HL-60 (cell line): ENCODE measurements around the gene LRRC52.

Experiments used
- DNase-seq, 2 experiments: peaks; one replicate each; pipeline ENCODE4 v3.0.0-alpha.2; 2010 to 2020; ENCODE audit warnings: low read depth in 1 of 2, low spot score in 1 of 2
- H3K27ac ChIP-seq: fragments of 250-450 bp; sonication (Bioruptor Pico); replicated peaks from 2 replicates; pipeline ENCODE4 v1.5.1; 2020; ENCODE audit warnings: mild to moderate bottlenecking, moderate library complexity
- H3K27me3 ChIP-seq: fragments of 250-450 bp; sonication (Bioruptor Pico); 2 replicates; pipeline ENCODE4 v1.5.1; 2021; ENCODE audit warnings: mild to moderate bottlenecking, moderate library complexity; ENCODE audit not compliant: insufficient read depth, poor library complexity, severe bottlenecking
- H3K4me3 ChIP-seq: replicated peaks from 2 replicates; pipeline ENCODE4 v1.5.1; 2011; ENCODE audit warnings: mild to moderate bottlenecking, control low read depth, low read length; ENCODE audit not compliant: insufficient read depth
- CTCF ChIP-seq: IDR thresholded peaks from one replicate; pipeline ENCODE4 v1.5.1; 2011; ENCODE audit warnings: low read length, control low read depth, inconsistent platforms; ENCODE audit not compliant: insufficient read depth
- GABPA ChIP-seq: IDR thresholded peaks from 2 replicates; pipeline ENCODE4 v1.6.1; 2012; ENCODE audit warnings: low read depth
- POLR2AphosphoS5 ChIP-seq: IDR thresholded peaks from 2 replicates; pipeline ENCODE4 v1.6.1; 2012; ENCODE audit warnings: low read depth
- REST ChIP-seq: IDR thresholded peaks from 2 replicates; pipeline ENCODE4 v1.6.1; 2012; ENCODE audit warnings: low read depth; ENCODE audit not compliant: insufficient replicate concordance
- SPI1 ChIP-seq: IDR thresholded peaks from 2 replicates; pipeline ENCODE4 v1.6.1; 2012; ENCODE audit warnings: low read depth, mild to moderate bottlenecking, borderline replicate concordance

Gene LRRC52

DNA sequence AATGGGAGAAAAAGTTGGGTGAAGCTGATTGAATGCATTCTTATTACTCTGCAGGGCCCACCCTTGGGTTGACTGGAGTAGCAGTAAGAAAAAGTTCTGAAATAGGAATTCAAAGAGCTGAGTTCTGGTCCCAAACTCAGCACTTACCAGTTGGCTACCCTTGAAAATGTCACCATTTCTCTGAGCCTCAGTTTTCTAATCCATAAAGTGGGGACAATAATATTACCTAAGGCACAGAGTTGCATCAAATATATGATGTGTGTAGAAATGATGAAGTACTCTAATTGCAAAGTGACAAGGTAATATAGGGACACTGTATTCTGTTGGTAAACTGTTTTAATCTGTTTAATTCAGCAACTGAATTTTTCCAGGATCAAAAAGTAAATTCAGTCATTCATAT is 1.2 kb downstream of the LRRC52 start:
- Histone ChIP-seq H3K4me3 (no peak overlapping the region), H3K27me3 (no peaks in the 10 kb centered on the region), H3K27ac (no peak overlapping the region)
- TF ChIP-seq REST = no peak
- no peak for TF ChIP-seq GABPA
- TF ChIP-seq SPI1 = no peak
- no peak for TF ChIP-seq POLR2AphosphoS5
- TF ChIP-seq CTCF = no peak
- DNase-seq = no peak

DNA sequence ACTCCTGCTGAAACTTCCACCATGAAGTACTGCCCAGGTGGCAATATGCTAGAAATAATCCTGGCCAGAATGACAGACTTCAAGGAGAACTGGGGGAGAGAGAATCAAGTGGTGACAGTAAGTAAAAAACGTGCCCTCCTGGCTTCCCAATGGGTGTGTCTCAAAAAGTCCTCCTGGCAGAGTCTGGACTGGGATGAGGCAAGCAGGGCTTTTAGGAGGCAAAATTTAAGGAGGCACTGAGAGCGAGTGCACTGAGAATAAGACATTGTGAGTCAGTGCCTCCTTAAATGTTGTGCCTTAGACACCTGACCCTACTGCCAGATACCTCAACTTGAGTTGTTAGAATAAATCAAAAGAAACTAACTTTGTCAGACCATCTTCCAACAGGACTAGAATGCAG is 2.2 kb downstream of the LRRC52 start:
- TF ChIP-seq GABPA = no peak
- H3K27me3 ChIP-seq = no peaks in the 10 kb centered on the region
- DNase-seq = no peak
- no peak overlapping the region for H3K27ac ChIP-seq
- H3K4me3 ChIP-seq = no peak overlapping the region

DNA sequence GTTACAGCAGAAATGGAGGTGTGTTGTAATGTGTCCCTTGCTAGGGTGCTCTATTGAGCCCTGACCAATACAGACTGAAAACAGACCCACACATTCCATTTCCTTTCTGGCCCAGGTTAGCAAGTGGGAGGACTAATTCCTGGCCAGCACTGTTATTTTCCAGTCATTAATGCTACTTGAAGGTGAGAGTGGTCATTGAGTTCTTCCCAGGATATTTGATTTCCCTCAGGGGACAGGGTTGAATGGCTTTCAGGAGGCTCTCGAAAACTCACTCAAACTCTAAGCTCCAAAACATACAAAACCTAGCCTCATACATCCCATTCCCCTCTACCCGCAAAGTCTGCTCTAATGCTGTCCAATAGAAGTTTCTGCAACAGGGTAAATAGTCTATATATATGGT is 6.2 kb downstream of the LRRC52 start:
- TF ChIP-seq REST (no peak), CTCF (no peak), GABPA (no peak), SPI1 (no peak)
- Histone ChIP-seq H3K27ac (no peak overlapping the region), H3K4me3 (no peak overlapping the region), H3K27me3 (peaks cover 3% of the 10 kb centered on the region)
- DNase-seq = no peak

- DNase-seq = no peak
- TF ChIP-seq CTCF (no peak), GABPA (no peak), SPI1 (no peak), POLR2AphosphoS5 (no peak), REST (no peak)
- Histone ChIP-seq H3K27me3 (peaks cover 3% of the 10 kb centered on the region), H3K4me3 (no peak overlapping the region), H3K27ac (no peak overlapping the region)
These were observed 7.7 kb downstream of the LRRC52 start for GRCh38 chr1:165551469-165551868.
